HT1080 (cell line): ENCODE measurements around the gene KIT. TPM values are rescaled to one million over a fixed set of nuclear protein-coding genes. Genes with fewer than 3 reads are reported as not detected.

Source experiments
- DNase-seq: peaks from one replicate; pipeline ENCODE4 v3.0.0-alpha.2; 2015; ENCODE audit warnings: low read depth
- total RNA-seq: library from RNA; depleted of rRNA; stranded (reverse); fragments of >200 nt; shearing (Covaris generic); gene quantifications from 2 replicates; pipeline ENCODE4 v1.2.3, GENCODE V29; 2014

Gene KIT
- total RNA-seq, 1 experiment from 2014 or later: 0.21 TPM

DNA sequence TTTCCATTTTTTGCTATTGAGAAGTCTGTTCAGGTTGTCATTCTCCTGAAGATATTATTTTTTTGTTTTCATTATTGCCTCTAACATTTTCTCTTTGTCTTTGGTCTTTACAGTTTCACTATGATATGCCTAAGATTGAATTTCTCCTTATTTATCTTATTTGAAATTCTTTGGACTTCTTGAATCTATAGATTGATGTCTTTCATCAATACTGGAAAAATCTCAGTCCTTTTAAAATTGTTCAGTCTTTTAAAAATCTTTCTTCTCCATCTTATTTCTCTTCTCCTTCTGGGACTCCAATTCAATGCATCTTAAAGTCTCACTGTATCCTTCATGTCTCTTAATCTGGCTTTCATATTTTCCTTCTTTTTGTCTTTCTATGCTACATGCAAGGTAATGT is 86.7 kb downstream of the KIT start:
- no peak for DNase-seq

DNA sequence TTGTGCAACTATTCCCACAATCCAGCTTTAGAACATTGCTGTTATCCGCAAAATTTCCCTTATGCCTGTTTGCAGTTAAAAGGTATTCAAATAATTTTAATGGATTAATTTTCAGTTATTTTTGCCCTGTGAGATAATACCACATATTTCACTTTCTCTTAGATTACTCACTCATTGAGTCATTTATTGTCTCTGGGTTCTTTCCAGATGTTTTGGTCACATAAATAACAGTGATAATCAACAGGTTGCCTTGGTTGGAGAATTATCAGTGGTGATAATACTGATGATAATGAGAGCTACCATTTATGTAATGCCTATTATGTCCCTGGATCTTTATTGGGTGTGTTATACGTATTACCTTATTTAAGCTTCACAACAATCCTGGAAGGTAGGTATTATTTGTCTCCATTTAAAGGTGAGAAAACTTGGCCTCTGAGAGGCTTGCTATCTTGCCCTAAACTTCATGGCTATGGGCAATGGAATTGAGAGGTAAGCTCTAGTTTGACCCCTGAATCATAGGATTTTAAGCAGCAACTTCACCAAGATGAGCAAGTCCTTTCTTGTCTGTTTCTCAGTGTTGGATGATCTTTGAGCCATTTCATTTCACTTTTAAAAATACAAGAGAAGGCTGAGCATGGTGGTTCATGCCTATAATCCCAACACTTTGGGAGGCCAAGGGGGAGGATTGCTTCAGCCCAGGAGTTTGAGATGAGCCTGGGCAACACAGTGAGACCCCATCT is 87.4 kb downstream of the KIT start:
- DNase-seq: no peak

DNA sequence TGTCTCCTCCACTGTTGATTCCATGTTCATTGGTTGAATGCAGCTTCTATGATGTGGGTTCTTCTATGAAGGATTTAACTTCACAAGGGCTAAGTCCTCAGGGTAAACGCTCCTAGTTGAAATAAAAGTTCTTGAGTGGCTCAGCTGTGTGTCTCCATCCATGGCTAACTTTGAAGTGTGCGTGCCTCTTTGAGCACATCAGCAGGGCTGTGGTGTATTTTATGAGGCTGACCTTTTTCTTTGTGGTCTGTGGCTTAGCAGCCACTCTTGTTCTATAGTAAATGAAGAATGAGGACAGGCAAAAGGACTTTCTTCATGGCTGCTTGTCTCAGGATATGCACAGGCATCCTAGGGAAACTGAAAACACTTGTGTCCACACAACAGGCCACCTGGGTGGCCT is 88.5 kb downstream of the KIT start:
- DNase-seq: peak; percentile 3

DNA sequence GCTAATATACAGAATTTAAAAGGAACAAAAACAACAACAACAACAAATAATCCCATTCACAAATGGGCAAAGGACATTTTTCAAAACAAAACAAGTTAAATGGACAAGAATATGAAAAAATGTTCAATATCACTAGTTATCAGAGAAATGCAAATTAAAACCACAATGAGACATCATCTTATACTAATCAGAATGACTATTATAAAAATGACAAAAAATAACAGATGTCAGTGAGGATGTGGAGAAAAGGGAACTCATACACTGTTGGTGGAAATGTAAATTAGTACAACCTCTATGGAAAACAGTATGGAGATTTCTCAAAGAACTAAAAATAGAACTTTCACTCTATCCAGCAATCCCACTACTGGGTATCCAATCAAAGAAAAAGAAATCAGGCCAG is 92.6 kb downstream of the KIT start:
- no peak for DNase-seq

DNA sequence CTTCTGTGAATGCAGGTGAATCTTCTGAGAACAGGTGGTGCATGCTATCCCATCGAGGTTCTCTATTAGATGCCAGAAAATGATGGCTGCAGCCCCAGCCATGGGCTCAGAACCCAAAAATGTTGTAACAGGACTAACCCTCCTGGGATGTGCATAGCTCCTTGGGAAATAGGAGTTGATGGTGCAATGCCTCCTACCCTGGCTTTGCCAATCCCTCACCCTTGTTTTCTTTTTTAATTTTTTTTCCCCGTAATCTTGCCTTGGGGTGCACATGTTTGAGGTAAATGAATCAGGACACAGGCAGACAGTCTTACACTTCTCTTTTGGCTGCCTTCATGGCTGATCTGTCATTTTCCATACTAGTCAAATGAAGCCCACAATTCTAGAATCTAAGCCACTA is 96.6 kb downstream of the KIT start:
- DNase-seq: no peak

DNA sequence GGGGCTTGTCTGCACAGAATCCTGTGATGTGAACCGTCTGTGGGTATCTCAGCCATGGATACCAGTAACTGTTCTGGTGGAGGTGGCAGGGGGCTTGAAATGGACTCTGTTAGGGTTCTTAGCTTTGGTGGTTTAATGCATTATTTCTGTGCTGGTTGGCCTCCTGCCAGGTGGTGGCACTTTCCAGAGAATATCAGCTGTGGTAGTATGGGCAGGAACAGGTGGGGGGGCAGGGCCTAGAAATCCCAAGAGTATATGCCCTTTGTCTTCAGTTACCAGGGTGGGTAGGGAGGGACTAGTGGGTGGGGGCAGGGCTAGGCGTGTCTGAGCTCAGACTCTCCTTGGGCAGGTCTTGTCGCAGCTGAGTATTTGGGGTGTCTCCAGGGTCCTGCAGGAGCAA is 106.7 kb downstream of the KIT start:
- no peak for DNase-seq

DNA sequence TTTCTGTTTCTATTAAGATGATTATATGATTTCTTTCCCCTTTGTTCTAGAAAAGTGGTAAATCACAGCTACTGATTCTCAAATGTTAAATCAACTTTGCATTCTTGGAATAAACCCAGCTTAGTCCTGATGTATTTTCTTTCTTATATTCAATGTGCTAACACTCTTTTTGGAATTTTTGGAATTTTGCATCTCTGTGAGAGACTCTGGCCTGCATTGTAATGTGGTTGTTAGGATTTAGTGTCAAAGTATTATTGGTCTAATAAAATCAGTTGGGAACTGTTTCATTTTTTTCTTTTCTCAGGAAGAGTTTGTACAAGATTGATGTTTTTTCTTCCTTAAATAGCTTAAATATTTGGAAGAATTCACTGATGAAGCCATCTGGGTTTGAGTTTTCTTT is 109.6 kb downstream of the KIT start:
- no peak for DNase-seq

DNA sequence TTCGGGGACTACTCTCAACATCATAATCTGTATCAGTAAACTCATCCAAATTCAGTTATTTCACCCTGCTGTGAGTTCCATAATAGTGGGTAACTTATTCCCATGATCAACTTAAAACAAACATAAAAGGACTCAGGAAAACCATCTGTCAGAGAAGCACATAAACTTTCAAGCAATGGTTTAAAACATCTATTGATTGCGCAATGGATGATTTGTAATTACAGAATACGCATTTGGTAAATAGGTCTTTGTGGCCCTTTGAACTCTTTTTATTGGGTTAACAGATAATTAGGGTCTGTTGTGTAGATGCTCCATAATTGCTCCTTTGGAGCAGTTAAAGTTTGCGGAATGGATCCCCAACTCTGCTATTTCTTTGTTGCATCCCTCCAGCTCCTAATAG is 115.3 kb downstream of the KIT start:
- no peak for DNase-seq

DNA sequence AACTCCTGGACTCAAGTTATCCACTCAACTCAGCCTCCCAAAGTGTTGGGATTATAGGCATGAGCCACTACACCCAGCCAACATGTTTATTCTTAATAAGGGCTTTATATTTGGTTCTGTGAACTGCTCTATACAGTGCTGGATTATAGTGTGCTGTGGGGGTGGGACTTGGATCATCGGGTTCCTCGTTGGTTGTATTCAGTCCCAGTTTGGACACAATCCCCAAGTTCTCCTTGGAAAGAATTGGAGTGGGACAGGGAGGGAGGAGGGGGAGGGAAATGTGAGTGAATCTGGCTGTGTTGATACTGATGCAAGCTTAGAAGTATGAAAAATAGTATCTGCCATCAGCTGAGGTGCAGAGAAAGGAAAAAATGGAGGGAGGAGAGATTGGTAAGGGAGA is 121.3 kb downstream of the KIT start:
- no peak for DNase-seq

DNA sequence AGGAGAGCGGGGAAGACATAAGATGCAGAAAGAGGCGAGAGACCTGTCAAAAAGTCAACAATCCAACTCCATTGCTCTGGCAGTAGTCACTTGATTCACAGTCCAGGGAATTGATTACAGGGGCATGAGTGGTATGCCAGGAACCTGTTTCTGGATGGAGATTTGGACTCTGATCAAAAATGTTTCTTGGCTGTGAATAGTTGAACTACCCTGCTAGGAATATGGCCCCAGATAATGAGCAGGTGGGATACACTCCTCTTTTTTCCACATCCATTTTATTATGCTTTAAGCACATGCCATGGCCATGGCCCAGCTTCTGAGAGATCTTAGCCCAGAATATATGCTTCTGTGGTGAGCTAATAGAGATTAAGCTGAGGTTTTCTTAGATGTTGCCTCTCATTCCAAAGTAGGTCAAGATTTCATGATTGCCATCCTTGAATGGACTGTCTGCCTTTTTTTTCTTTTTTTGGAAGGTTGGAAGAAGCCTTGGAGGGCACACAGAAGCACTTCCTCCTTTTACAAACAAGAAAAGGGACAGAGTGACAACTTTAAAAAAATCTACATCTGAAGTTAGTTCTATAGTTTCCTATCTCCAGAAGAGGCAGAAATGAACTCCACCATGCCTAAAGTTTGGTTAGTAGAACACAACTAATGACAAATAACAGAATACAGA is 121.9 kb downstream of the KIT start:
- DNase-seq: no peak

DNA sequence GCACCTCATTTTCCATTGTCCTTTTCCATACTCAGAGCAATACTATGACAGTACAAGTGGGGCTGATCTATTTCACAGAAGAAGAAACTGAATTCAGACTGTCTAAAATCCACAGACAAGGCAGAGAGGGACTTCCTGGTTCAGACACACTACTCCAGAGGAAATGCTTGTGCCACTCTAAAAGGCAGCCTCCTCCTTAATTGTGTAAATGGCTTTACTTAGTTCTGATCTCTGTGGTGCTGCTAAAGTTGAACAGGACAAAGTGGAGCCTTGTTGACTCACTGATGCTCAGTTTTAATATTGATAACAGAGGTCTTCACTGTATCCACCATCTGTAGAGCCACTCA is 122.4 kb downstream of the KIT start:
- DNase-seq: no peak

DNA sequence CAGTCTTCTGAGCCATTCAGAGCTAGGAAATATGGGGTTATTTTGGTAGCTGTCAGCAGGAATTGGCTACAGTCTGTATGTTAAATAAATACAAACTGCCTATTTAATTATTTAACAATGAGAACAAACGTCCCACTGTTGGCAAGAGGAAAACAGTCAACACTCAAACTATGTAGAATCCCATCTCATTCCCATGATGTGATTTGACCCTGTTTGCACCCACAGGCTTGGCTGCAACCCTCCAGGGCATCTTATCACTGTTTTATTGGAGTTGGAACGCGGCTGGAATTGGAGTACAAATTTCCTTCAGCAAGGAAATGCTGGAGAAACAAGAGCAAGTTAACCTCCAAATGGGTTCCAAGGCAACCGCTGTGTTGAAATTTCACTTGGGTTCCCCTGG is 124.0 kb downstream of the KIT start:
- no peak for DNase-seq

DNA sequence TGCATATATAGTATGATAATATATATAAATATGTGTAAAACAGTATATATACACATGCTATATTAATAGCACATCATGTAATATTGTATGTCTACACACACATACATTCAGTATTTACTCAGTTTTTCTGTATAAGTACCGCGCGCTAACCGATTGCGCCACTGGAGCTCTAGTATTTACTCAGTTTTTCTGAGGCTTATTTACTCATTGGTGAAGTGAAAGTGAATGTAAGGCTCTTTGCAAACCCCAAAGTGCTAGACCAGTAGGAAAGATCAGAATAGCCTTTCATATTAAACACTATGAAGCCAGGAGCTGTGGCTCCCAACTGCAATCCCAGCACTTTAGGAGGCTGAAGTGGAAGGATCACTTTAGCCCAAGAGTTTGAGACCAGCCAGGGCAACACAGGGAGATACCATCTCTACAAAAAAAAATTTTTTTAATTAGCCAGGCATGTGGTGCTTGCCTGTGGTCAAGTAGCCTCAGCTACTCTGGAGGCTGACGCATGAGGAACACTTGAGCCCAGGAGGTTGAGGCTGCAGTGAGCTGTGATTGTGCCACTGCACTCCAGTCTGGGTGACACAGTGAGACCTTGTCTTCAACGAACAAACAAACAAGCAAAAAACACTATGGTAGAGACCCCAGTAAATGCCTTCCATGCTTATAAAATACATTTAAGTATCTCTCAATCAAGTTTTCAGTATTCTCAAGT is 125.8 kb downstream of the KIT start:
- DNase-seq: no peak

DNA sequence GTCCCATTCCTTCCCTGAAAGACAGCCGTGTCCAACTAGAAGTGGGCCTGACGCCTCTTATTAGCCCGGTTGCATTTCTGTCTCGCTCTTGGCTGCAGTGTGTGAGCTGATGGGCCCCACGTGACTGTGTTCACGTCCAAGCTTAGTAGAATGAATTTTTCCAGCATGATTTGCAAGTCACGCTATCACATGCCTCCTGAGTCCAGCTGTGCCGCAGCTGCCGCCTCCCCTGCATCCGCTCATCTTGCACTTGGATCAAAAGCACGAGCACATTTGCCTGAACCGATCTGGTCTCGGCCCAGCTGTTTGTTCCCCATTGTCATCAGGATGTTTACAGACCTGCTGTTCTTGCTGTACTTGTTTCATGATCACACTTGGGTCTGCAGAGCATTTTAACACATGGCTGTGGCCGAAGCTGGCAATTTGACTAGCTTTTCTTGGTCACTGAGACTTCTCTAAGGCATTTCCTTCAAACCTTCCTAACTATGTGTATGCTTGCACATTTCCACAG is 126.5 kb downstream of the KIT start:
- peak; percentile 2 for DNase-seq
